GM21447 (cell line): ENCODE measurements around the gene MAP3K15.
"Not testable (repeated sequence)": the region's sequence is repeated elsewhere in the genome, so short reads cannot be mapped to it uniquely, and the experiment has no call there.

Experiments
- ATAC-seq: cut with Tn5 transposase; IDR thresholded peaks from one replicate; pipeline ENCODE4 v1.9.1; 2021; ENCODE audit not compliant: unreplicated experiment

MAP3K15 gene

GRCh38 chrX:19422661-19423060, 92.6 kb downstream of the MAP3K15 start:
- ATAC-seq, result not testable (repeated sequence)

DNA sequence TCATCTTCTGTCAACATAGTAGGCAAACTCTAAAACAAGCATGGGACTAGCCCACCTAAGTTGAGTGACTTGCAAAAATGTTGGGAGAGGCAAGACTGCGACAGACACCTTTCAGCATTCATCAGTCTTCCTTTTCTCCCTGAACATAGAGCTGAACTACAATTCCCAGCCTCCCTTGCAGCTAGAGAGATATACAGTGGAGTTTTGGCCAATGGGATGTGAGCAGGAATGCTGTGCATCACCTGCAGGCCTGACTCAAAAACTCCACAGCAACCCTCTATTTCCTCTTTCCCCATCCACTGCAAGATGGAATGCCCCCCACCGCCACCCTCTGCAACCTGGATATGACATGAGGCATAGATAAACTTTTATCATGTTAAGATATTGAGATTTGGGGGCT, 105.0 kb downstream of the MAP3K15 start:
- ATAC-seq, result no peak

- ATAC-seq, result no peak
Observed at GRCh38 chrX:19403696-19404095, 111.6 kb downstream of the MAP3K15 start.

GRCh38 chrX:19392703-19393102, 122.6 kb downstream of the MAP3K15 start:
- no peak for ATAC-seq

DNA sequence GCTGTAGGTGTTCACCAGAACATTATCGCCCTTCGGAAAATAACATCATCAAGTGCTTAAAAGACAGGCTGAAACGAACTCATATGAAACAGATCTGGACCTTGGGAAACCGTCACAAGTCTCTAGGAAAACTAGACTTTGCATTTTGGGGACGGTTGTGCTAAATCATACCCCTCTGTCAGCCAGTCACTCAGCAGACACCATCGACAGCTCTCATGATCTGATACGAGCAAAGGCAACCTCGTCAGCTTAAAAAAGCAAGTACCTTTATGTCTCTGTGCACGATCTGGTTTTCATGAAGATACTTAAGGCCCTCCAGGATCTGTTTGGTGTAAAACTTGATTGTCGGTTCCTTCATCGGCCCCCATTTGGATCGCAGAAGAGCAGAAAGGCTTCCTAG, 123.2 kb downstream of the MAP3K15 start:
- ATAC-seq, result no peak

- no peak for ATAC-seq
Observed at GRCh38 chrX:19389227-19389845, 126.0 kb downstream of the MAP3K15 start.

GRCh38 chrX:19388741-19389140, 126.6 kb downstream of the MAP3K15 start:
- no peak for ATAC-seq

DNA sequence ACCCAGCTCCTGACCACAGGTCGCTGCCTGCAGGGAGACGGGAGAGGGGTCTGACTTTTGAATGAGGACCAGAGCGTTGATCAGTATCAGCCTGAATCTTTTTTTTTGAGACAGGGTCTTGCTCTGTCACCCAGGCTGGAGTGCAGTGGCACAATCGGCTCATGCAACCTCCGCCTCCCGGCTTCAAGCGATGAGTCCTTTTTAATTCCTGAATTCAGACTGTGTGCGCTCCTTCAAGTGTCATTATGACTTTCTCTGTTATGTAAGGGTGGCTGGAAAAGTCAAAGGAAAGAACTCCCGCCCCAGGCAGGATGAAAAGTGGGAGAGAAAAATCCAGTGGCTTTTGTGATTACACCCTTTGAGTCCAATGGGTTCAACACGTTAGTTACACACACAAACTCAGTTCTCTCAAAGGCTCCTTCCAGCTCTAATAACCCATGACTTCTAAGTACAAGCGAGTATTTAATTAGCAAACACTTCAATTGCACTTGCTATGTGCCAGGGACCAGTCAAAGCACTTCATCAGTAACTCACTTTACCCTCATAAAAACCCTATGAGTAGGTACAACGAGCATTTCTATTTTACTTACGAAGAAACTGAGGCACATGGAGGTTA, 127.1 kb downstream of the MAP3K15 start:
- ATAC-seq, result no peak

GRCh38 chrX:19386679-19387078, 128.6 kb downstream of the MAP3K15 start:
- no peak for ATAC-seq

- no peak for ATAC-seq
Observed at GRCh38 chrX:19382555-19383145, 132.7 kb downstream of the MAP3K15 start.

GRCh38 chrX:19381326-19381725, 134.0 kb downstream of the MAP3K15 start:
- no peak for ATAC-seq

- ATAC-seq, result no peak
Observed at GRCh38 chrX:19377799-19378198, 137.5 kb downstream of the MAP3K15 start.

- ATAC-seq, result no peak
Observed at GRCh38 chrX:19375546-19375945, 139.8 kb downstream of the MAP3K15 start.

DNA sequence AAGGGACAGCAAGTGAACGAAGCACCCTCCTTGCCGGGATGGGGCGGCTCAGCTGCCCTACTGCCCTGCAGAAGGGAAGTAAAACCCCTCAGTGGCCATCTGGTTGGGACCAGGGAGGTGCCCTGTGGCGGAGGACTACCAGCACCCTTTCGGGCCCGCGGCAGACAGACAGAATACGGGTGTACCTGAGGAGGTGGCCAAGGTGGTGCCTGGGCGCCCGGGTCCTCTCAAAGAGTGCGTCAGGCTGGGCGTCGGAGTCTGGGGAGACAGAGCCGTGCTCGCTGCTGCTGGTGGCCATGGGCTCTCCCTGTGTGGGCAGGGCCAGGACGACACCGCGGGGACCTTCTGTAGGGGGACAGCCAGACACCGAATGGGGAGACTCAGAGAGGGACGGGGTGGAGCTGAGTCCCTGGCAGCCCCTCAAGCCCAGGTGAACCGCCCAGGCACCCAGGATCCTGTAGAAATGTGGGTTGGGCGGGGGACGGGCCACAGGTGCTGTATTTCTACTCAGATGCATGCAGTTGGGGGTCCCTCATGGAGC, 141.9 kb downstream of the MAP3K15 start:
- ATAC-seq, result no peak

DNA sequence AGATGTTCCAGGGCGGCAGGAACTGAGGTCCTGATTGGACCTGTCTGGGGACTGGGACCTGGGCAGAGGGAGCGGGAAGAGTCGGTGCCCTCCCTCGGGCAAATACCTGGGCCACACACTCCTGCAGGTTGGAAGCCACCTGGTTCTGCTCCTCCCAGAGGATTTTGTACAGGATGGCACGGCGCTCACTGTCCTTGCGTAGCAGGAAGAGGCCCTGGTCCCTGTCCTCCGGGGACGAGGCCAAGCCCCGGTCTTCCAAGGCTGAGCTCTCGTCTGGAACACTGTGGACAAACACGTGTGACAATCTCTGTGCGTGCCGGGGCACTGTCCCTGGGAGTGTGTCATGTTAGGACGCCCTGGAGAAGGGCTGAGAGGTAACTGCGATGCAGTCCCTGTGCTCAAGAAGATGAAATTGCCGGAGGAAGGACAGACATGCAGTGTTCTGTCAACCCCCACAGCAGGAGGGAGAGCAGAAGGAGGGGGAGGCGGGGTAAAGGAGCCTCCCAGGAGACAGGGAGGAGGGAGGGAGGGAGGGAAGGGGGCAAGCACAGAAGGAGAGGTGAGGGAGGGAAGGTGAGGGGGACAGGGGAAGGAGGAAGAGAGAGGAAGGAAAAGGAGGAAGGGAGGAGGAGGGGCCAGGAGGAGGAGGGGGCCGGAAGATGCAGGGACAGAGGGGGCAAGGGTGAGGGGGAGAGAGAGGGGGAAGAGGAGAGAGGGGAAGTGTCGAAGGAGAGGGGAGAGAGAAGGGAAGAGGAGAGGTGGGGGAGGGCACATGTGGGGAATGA, 142.6 kb downstream of the MAP3K15 start:
- peak; percentile 16 for ATAC-seq

DNA sequence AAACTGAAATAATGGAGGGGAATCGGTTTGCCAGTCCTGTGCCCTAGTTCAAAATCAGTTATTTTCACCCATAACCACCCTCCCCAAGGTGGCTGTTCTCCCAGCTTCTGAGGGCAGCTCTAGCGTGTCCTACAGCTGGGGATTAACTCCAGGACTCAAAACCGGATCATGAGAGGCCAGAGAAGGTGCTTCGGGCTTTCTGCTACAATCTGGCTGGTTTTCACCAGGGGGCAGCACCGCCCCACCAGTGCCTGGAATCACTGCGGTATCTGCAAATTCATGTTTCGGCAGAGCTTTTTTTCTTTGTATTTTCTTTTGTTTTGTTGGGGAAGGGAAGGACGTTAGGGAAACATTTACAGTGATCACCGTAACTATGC, 143.2 kb downstream of the MAP3K15 start:
- ATAC-seq, result peak; percentile 81

DNA sequence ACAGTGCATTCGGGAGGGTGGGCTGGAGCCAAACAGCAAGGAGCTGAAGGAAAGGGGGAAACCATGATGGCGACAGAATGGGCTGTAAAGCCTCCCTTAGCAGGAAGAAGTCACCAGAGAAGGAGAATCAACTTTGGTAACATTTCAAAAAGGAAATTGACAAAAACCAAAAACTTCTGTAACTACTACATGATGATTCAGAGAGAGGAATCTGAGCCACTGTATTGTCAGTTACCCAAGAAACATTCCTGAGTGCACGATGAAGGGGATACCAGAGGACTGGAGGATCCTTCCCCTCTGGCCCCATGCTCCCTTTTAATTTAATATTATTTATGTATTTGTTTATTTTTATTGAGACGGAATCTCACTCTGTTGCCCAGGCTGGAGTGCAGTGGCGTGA, 145.2 kb downstream of the MAP3K15 start:
- ATAC-seq, result no peak

GRCh38 chrX:19368576-19368975, 146.7 kb downstream of the MAP3K15 start:
- no peak for ATAC-seq

- ATAC-seq, result no peak
Observed at GRCh38 chrX:19361701-19362100, 153.6 kb downstream of the MAP3K15 start.

DNA sequence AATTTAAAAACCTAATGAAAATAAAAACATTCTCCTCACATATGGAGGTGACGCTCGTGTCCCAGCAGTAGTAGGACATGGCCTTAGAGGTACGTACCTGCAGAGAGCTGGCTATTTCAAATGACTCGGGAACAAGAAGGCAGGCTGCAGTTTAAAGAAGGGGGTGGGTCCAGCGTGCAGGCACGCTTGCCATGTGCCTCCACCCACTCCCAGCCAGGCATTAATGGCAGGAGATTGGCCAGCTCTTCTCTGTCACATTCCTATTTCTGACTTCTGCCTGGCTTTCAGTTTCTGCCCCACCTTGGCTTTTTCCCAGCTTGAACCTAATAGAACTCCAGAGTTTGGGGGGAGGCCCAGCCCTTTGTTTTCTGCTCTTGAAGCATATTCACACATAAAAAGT, 154.4 kb downstream of the MAP3K15 start:
- no peak for ATAC-seq

GRCh38 chrX:19358521-19358920, 156.8 kb downstream of the MAP3K15 start:
- ATAC-seq, result no peak

GRCh38 chrX:19354625-19355024, 160.7 kb downstream of the MAP3K15 start:
- ATAC-seq, result no peak
